ENCODE data around the gene BTG2.
"Not testable (repeated sequence)": the region's sequence is repeated elsewhere in the genome, so short reads cannot be mapped to it uniquely, and the experiment has no call there.

The BTG2 gene

GRCh38 chr1:203291201-203292096 lies 13.9 kb upstream of the BTG2 start:
- no peak for DNase-seq (ENCODE audit: low read depth in 3 of 3)

DNA sequence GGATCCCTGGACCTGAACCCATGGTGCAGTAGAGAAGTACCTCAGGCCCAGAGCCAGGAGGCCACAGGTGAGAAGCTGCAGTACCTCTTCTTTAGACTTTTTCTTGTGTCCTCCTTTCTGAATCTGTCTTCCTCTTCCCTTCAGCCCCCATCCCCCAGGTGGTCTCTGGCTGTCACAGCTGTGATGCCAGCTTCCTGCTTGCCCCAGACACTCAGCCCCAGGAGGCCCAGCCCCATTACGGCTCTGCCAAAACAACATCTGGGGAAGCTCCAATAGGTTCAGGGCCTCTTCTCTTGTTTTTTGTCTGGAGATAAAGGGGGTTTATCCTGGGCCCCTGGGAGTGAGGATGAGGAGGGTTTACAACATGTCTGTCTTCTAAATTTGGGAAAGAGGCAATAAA lies 9.5 kb upstream of the BTG2 start:
- no peak for DNase-seq (ENCODE audit: low read depth in 3 of 3)

- no peak for DNase-seq (ENCODE audit: low read depth in 3 of 3)
Measured at GRCh38 chr1:203296460-203297073, 8.8 kb upstream of the BTG2 start.

DNA sequence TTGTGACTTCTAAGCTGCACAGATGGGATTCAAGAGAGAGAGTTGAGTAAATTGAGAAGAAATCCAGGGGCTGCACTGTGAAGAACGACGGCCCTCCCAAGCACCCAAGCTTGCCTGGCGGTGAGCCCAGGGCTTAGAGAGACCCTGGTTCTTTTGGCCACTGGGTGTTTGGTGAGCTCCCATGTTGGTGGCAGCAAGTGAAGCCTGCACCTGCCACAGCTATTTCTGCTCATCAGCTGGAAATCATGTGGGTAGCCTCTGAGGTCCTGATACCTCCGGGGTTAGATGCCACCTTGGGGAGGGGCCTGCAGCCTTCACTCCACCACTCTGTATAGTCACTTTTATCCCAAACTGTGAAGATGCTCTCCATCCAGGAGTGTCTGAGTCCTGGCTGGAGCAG lies 6.2 kb upstream of the BTG2 start:
- no peak for DNase-seq (ENCODE audit: low read depth in 3 of 3)

DNA sequence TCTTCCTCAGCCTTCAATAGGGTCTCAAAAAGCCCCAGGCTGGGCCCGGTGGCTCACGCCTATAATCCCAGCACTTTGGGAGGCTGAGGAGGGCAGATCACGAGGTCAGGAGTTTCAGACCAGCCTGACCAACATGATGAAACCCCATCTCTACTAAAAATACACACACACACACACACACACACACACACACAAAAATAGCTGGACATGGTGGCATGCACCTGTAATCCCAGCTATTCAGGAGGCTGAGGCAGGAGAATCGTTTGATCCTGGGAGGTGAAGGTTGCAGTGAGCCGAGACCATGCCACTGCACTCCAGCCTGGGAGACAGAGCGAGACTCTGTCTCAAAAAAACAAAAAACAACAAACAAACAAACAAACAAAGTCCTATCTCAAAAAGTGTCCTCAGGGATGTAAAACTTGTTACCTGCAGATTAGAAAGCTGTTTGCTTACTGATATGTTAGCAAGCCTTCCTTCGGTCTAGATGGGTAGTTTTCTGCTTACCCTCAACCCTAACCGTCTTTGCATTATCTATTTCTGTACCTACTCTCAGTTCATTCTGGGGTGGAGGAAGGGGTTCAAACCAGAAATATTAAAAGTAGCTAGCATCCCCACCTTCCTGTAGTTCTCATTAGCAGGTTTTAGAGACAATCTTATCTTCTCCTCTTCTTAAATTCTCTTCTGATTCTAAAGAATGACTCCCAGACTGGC lies 5.4 kb upstream of the BTG2 start:
- DNase-seq (ENCODE audit: low read depth in 3 of 3), result not testable (repeated sequence)

DNA sequence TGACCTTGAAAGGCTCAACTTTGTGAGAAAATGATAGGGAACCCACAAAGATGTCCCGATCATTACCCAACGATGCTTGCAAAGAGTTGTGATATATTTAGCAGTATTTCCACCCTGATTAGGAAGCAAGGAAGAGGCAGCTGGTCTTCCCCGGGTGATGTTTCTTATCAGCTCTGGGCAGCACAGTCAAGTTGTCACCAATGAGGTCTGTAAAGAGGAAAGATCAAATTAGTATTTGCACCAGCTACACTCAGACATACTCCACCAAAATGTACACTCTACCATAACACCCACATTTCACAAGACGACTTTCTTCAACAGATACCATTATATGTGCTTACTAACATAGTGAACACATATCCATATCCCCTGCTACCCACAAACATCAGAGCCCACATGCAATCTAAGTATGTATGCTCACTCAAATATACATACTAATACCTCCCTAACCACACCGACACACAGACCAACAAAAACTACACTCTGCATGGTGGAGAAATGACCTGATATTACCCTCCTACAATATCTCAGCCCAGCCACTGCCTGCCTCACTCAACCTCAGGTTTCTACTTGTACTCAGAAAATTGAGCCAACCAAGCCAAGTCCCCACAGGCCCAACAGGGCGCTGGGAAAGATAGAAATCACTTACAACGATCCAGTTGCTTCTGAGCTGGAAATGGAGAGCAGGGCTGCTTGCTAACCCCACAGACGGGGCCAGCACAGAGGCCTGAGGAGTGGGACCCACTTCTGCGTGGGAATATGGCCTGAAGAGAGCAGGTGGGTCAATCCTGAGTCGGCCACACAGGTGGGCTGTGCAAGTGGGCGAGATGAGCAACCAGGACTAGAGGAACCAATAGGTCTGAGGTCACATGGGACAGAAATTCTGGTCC lies 4.6 kb upstream of the BTG2 start:
- DNase-seq (ENCODE audit: low read depth in 3 of 3), result no peak

DNA sequence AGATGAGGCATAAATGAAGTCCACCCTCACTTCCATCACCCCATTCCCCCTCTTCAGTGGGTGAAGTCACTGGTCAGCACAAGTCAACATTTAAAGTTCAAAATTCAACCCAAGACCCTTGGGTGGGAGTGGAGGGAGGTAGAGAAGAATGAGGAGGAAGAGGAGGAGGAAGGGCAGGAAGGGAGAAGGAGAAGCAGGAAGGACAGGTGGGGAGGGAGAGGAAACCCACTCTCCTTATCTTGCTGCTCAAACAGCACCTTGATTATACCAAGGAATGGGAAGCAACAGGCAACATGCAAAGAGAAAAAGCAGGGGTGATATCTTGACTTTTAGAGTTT lies 4.0 kb upstream of the BTG2 start:
- no peak for DNase-seq (ENCODE audit: low read depth in 3 of 3)

DNA sequence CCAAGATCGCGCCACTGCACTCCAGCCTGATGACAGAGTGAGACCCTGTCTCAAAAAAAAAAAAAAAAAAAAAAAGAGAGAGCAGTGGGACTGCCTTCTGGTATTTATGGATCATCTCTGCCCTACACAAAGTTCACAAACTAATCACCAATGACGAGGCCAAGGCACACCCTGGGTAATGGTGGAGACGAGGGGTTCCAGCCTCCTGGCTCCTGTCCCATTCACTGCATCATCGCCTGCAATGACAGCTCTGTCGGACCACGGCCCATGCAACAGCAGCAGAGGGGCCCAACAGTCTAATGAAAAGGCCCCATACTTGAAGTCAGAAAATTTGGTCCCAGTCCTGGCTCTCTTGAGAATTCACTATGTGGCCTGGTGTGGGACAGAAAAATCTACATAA lies 2.9 kb upstream of the BTG2 start:
- no peak for DNase-seq (ENCODE audit: low read depth in 3 of 3)

GRCh38 chr1:203302894-203303293 lies 2.4 kb upstream of the BTG2 start:
- DNase-seq (ENCODE audit: low read depth in 3 of 3), result no peak

DNA sequence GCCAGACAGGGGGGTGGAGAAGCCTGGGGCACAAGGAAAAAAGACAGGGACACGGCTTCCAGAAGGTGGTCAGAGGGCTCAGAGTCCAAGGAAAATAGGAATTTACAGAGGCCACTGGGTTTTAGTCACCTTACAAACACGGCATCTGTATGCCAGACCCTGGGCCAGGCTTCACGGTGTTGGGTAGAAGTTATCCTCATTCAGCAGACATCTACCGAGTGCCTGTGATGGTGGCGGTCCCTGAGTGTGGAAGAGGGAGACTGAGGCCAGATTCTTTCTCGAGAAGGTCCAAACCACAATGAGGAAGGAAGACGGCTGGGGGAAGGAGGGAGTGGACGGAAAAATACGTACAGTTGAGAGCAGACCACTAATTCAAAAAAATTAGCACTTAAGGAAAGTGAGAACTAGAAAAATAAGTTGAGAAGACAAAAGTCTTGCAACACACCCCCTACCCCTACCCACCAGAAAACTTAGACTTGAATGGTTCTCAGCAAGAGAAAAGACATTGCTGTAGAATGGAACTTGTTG lies 864 bp upstream of the BTG2 start:
- no peak for DNase-seq (ENCODE audit: low read depth in 3 of 3)

- DNase-seq (ENCODE audit: low read depth in 3 of 3), result no peak
Measured at GRCh38 chr1:203305809-203306088, 430 bp downstream of the BTG2 start.

GRCh38 chr1:203306089-203306964 lies 1.0 kb downstream of the BTG2 start:
- DNase-seq (ENCODE audit: low read depth in 3 of 3), result peak in 1 of 3 experiments; percentile 39

- peak in 1 of 3 experiments; percentile 62 for DNase-seq (ENCODE audit: low read depth in 3 of 3)
Measured at GRCh38 chr1:203306965-203307541, 1.7 kb downstream of the BTG2 start.

GRCh38 chr1:203307641-203308126 lies 2.4 kb downstream of the BTG2 start:
- DNase-seq (ENCODE audit: low read depth in 3 of 3), result no peak

DNA sequence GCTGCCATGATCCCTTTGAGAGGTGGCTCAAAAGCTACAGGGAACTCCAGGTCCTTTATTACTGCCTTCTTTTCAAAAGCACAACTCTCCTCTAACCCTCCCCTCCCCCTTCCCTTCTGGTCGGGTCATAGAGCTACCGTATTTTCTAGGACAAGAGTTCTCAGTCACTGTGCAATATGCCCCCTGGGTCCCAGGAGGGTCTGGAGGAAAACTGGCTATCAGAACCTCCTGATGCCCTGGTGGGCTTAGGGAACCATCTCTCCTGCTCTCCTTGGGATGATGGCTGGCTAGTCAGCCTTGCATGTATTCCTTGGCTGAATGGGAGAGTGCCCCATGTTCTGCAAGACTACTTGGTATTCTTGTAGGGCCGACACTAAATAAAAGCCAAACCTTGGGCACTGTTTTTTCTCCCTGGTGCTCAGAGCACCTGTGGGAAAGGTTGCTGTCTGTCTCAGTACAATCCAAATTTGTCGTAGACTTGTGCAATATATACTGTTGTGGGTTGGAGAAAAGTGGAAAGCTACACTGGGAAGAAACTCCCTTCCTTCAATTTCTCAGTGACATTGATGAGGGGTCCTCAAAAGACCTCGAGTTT lies 3.1 kb downstream of the BTG2 start:
- no peak for DNase-seq (ENCODE audit: low read depth in 3 of 3)

GRCh38 chr1:203308923-203309331 lies 3.6 kb downstream of the BTG2 start:
- no peak for DNase-seq (ENCODE audit: low read depth in 3 of 3)

- DNase-seq (ENCODE audit: low read depth in 3 of 3), result no peak
Measured at GRCh38 chr1:203311368-203312301, 6.3 kb downstream of the BTG2 start.

GRCh38 chr1:203314025-203314759 lies 8.9 kb downstream of the BTG2 start:
- DNase-seq (ENCODE audit: low read depth in 3 of 3), result not testable (repeated sequence)
